HepG2 (cell line): ENCODE data around the gene GK. TPM values are rescaled to one million over a fixed set of nuclear protein-coding genes. Genes with fewer than 3 reads are reported as not detected.

ENCODE experiments used
- ATAC-seq: fragments of 200-7000 bp; cut with Tn5 transposase; 3 replicates; pipeline ENCODE4 v1.9.1; 2020; ENCODE audit warnings: mild to moderate bottlenecking, moderate library complexity
- BruUV-seq: library from RNA; stranded (reverse); fragments of 400-500 nt; replicated peaks from 2 replicates; lab custom pipeline; 2021; lab: Mats Ljungman, UMichigan
- CTCF ChIA-PET: fragments of 300-600 bp; formaldehyde crosslinking; extraction: SDS; loops from one replicate; lab custom pipeline; 2021; ENCODE audit warnings: low total read pairs, inconsistent platforms, low intra/inter-chr PET ratio; lab: Yijun Ruan, JAX
- POLR2A ChIA-PET: fragments of 350-600 bp; sonication (Branson Sonifier 250); formaldehyde crosslinking; loops from one replicate; lab custom pipeline; 2020; ENCODE audit warnings: antibody characterized with exemption, inconsistent platforms; lab: Yijun Ruan, JAX
- DNase-seq: peaks from one replicate; pipeline ENCODE4 v3.0.0-alpha.2; 2015; ENCODE audit warnings: low spot score
- FAIRE-seq: peaks from 3 replicates; lab custom pipeline; 2011; peaks lifted over from hg19 to GRCh38; lab: Jason Lieb, UNC
- H2AFZ ChIP-seq: one replicate; pipeline ENCODE4 v1.6.1; 2011; ENCODE audit warnings: low read length, inconsistent platforms
- H3K27ac ChIP-seq: fragments of 300-600 bp; 3 replicates; pipeline ENCODE4 v1.8.0; 2011; ENCODE audit warnings: mixed run types, mild to moderate bottlenecking, mixed read lengths, low read length, inconsistent platforms; ENCODE audit not compliant: insufficient read depth; ENCODE audit errors: extremely low read length
- H3K27me3 ChIP-seq, 2 experiments: fragments of 200-600 bp in 1 of 2; 2 replicates in 1 of 2; 3 replicates in 1 of 2; pipeline versions ENCODE4 v1.6.0 to v1.8.0; 2011; ENCODE audit warnings: low read length in 2 of 2, mild to moderate bottlenecking in 2 of 2, moderate library complexity in 2 of 2, inconsistent platforms in 1 of 2; ENCODE audit not compliant: insufficient read depth in 2 of 2, control insufficient read depth in 1 of 2
- H3K36me3 ChIP-seq, 2 experiments: fragments of 200-600 bp in 1 of 2; replicated peaks in 1 of 2; 2 replicates in 1 of 2; 3 replicates in 1 of 2; pipeline versions ENCODE4 v1.5.1 to v1.8.0; 2011; ENCODE audit warnings: low read length in 2 of 2, inconsistent platforms in 1 of 2; ENCODE audit not compliant: insufficient read depth in 2 of 2, control insufficient read depth in 1 of 2
- H3K4me1 ChIP-seq: 2 replicates; pipeline ENCODE4 v1.5.1; 2012; ENCODE audit warnings: low read length, inconsistent platforms; ENCODE audit not compliant: insufficient read depth
- H3K4me2 ChIP-seq: 2 replicates; pipeline ENCODE4 v1.6.0; 2011; ENCODE audit warnings: low read depth, low read length, inconsistent platforms
- H3K4me3 ChIP-seq, 3 experiments: fragments of 200-600 bp in 1 of 3; sonication (generic), shearing (Covaris generic) in 1 of 3; replicated peaks in 1 of 3; 2 replicates each; pipeline ENCODE4 v1.5.1; 2011 to 2016; ENCODE audit warnings: low read length in 3 of 3, inconsistent platforms in 2 of 3, low read depth in 2 of 3, mild to moderate bottlenecking in 2 of 3, control low read depth in 1 of 3, mixed read lengths in 1 of 3; ENCODE audit not compliant: insufficient read depth in 1 of 3
- H3K79me2 ChIP-seq: one replicate; pipeline ENCODE4 v1.6.1; 2011; ENCODE audit warnings: low read length, inconsistent platforms; ENCODE audit not compliant: insufficient read depth
- H3K9ac ChIP-seq: 2 replicates; pipeline ENCODE4 v1.6.0; 2011; ENCODE audit warnings: mild to moderate bottlenecking, low read depth, low read length, inconsistent platforms; ENCODE audit not compliant: insufficient read depth
- H3K9me3 ChIP-seq: 2 replicates; pipeline ENCODE4 v1.5.1; 2012; ENCODE audit warnings: mild to moderate bottlenecking, low read length
- H4K20me1 ChIP-seq: 2 replicates; pipeline ENCODE4 v1.6.0; 2011; ENCODE audit warnings: inconsistent platforms, mild to moderate bottlenecking, low read length, moderate library complexity; ENCODE audit not compliant: insufficient read depth
- ATF7 ChIP-seq, 2 experiments: fragments of 450-650 bp in 1 of 2; sonication (generic) in 1 of 2; formaldehyde crosslinking in 1 of 2; IDR thresholded peaks; 2 replicates each; pipeline versions ENCODE4 v1.4.0 to v1.6.1; 2016 to 2020; ENCODE audit warnings: antibody characterized with exemption in 1 of 2, mild to moderate bottlenecking in 1 of 2, missing genetic modification reagents in 1 of 2
- FOXO1 ChIP-seq: sonication (generic); formaldehyde crosslinking; IDR thresholded peaks from 2 replicates; pipeline ENCODE4 v1.4.0; 2020; ENCODE audit warnings: missing genetic modification reagents
- GATA4 ChIP-seq: sonication (generic); IDR thresholded peaks from 2 replicates; pipeline ENCODE4 v1.6.1; 2016; ENCODE audit warnings: antibody characterized with exemption, low read depth, borderline replicate concordance
- HMG20A ChIP-seq: IDR thresholded peaks from 2 replicates; pipeline ENCODE4 v1.6.1; 2016; ENCODE audit warnings: borderline replicate concordance
- KAT8 ChIP-seq: IDR thresholded peaks from 2 replicates; pipeline ENCODE4 v1.6.1; 2016; ENCODE audit warnings: missing genetic modification reagents, missing compliant biosample characterization
- LCORL ChIP-seq, 2 experiments: fragments of 450-650 bp in 1 of 2; sonication (generic) in 1 of 2; formaldehyde crosslinking in 1 of 2; IDR thresholded peaks; 2 replicates each; pipeline versions ENCODE4 v1.5.0 to v1.6.1; 2017 to 2020; ENCODE audit warnings: antibody characterized with exemption in 1 of 2, missing genetic modification reagents in 1 of 2
- MED8 ChIP-seq: sonication (generic); formaldehyde crosslinking; IDR thresholded peaks from 2 replicates; pipeline ENCODE4 v1.8.1; 2023; ENCODE audit warnings: mild to moderate bottlenecking, missing genetic modification reagents; ENCODE audit not compliant: insufficient replicate concordance
- NR3C1 ChIP-seq: sonication (generic); formaldehyde crosslinking; IDR thresholded peaks from 2 replicates; pipeline ENCODE4 v1.4.0; 2020; ENCODE audit warnings: missing genetic modification reagents
- ZMAT3 ChIP-seq: sonication (generic); formaldehyde crosslinking; conservative IDR thresholded peaks from 2 replicates; pipeline ENCODE4 v1.7.0; 2021; ENCODE audit warnings: missing genetic modification reagents
- ZNF501 ChIP-seq: sonication (generic); formaldehyde crosslinking; IDR thresholded peaks from 2 replicates; pipeline ENCODE4 v1.5.1; 2020; ENCODE audit warnings: mild to moderate bottlenecking, moderate library complexity, missing genetic modification reagents
- ZNF558 ChIP-seq: sonication (generic); formaldehyde crosslinking; IDR thresholded peaks from 2 replicates; pipeline ENCODE4 v1.9.0; 2022; ENCODE audit warnings: mild to moderate bottlenecking, missing genetic modification reagents, borderline replicate concordance
- ZNF766 ChIP-seq: sonication (generic); formaldehyde crosslinking; IDR thresholded peaks from 2 replicates; pipeline ENCODE4 v1.5.0; 2020; ENCODE audit warnings: missing genetic modification reagents, borderline replicate concordance
- ZNF772 ChIP-seq: sonication (generic); formaldehyde crosslinking; IDR thresholded peaks from 2 replicates; pipeline ENCODE4 v1.5.0; 2020; ENCODE audit warnings: mild to moderate bottlenecking, missing genetic modification reagents
- ZNF891 ChIP-seq: sonication (generic); formaldehyde crosslinking; IDR thresholded peaks from 2 replicates; pipeline ENCODE4 v1.5.0; 2020; ENCODE audit warnings: mild to moderate bottlenecking, missing genetic modification reagents
- WGBS: methylation state at CpG from one replicate; pipeline ENCODE4 v1.1.6; 2017; ENCODE audit warnings: low lambda C conversion rate; 5-methylcytosine and 5-hydroxymethylcytosine counted together
- in situ Hi-C: cut with HindIII; loops from 2 replicates; pipeline ENCODE4 v1.10.0; 2017; ENCODE audit warnings: low pct_unique_long_range_greater_than_20kb; ENCODE audit not compliant: extremely low pct_ligation_motif_present
- intact Hi-C: fragments of 100-400 bp; cut with micrococcal nuclease; formaldehyde crosslinking; loops from one replicate; pipeline ENCODE4 v1.10.0; 2022; ENCODE audit not compliant: unreplicated experiment
- polyA plus RNA-seq, 8 experiments: library from polyadenylated mRNA; depleted of rRNA in 3 of 8; stranded (reverse) in 7 of 8; unstranded in 1 of 8; fragments of >200 nt; fragmentation: Illumina TruSeq in 4 of 8; extraction: Trizol in 4 of 8; gene quantifications; 2 replicates each; pipeline versions ENCODE4 v1.2.1 to v1.2.3, GENCODE V29; 2011 to 2016; ENCODE audit warnings: low read depth in 4 of 8, missing spikeins in 1 of 8, mixed read lengths in 1 of 8; ENCODE audit not compliant: insufficient read depth in 1 of 8
- total RNA-seq, 5 experiments: library from RNA; depleted of rRNA; stranded (reverse); fragments of >200 nt; fragmentation: Illumina TruSeq; extraction: Trizol; gene quantifications; 2 replicates each; pipeline ENCODE4 v1.2.3, GENCODE V29; 2016; ENCODE audit warnings: low read depth in 1 of 5
- TF ChIP-seq, protein P1 (sequence below): IDR thresholded peaks from 2 replicates; pipeline ENCODE4 v1.6.1; 2016; ENCODE audit warnings: missing genetic modification reagents, missing compliant biosample characterization
- TF ChIP-seq, protein P2 (sequence below): sonication (generic); formaldehyde crosslinking; IDR thresholded peaks from 2 replicates; pipeline ENCODE4 v1.4.0; 2020; ENCODE audit warnings: mild to moderate bottlenecking, low read depth, missing genetic modification reagents

Gene GK
- total and polyA plus RNA-seq, 2 of the 13 experiments (the other 11 are each of a cell fraction or from before 2014, with no cell fraction given) = 64.2 to 265 TPM

DNA sequence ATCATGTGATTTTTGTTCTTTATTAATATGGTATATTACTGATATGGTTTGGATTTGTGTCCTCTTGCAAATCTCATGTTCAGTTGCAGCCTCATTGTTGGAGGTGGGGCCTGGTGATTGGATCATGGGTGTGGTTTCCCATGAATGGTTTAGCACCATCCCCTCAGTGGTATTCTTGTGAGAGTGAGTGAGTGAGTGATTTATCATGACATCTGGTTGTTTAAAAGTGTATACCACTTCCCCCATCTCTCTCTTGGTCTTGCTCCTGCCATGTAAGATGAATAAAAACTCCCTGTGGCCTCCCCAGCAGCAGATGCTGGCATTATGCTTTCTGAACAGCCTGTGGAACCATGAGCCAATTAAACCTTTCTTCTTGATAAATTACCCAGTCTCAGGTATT lies 124.4 kb downstream of the GK start (continued):
- TF ChIP-seq FOXO1 (CRISPR knock-in tag) (no peak), MED8 (CRISPR knock-in tag) (no peak), ZNF772 (CRISPR knock-in tag) (no peak), NR3C1 (CRISPR knock-in tag) (no peak), ZMAT3 (CRISPR knock-in tag) (no peak), KAT8 (CRISPR knock-in tag) (no peak), ATF7 (IDR thresholded peaks at IDR 0.05) (no peak), ATF7 (CRISPR knock-in tag; IDR thresholded peaks at IDR 0.05) (no peak)
- TF ChIP-seq, protein P1, sequence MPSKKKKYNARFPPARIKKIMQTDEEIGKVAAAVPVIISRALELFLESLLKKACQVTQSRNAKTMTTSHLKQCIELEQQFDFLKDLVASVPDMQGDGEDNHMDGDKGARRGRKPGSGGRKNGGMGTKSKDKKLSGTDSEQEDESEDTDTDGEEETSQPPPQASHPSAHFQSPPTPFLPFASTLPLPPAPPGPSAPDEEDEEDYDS (CRISPR knock-in tag) = no peak
- TF ChIP-seq, protein P2, sequence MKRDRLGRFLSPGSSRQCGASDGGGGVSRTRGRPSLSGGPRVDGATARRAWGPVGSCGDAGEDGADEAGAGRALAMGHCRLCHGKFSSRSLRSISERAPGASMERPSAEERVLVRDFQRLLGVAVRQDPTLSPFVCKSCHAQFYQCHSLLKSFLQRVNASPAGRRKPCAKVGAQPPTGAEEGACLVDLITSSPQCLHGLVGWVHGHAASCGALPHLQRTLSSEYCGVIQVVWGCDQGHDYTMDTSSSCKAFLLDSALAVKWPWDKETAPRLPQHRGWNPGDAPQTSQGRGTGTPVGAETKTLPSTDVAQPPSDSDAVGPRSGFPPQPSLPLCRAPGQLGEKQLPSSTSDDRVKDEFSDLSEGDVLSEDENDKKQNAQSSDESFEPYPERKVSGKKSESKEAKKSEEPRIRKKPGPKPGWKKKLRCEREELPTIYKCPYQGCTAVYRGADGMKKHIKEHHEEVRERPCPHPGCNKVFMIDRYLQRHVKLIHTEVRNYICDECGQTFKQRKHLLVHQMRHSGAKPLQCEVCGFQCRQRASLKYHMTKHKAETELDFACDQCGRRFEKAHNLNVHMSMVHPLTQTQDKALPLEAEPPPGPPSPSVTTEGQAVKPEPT = no peak

DNA sequence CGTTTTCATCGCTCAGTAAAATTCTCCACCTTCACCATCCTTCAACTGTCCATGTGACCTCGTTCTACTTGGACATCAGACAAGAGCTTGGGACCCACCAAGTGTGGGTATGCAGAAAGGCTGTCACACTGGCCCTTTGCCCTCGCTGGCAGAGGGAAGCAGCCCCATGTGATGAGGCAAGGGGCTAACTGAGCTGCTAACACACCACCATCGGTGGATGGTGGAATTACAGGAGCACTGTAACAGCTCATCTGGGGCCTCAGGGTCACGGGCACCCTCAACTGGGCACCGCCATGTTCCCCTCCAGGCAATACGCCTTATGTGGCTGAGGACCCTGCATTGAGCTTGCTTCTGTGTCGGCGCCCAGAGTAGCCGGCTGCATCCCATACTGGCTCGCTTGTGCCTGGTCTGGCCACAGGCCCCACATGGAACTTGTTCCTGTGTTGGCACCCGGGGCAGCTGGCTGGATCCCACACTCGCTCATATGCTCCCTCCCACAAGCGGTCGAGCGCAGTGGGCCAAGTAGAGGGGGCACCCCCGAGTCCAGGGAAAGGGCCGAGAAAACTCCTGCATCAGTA lies 126.3 kb downstream of the GK start:
- intact Hi-C loops = no loop called here

More for the DNA sequence above, 126.3 kb downstream of the GK start:
- in situ Hi-C loops = no loop called here
- WGBS = 51% methylated on average over 11 of the region's 19 CpGs
- no peaks in the 10 kb centered on the region for H3K9me3 ChIP-seq
- no peak overlapping the region for H3K27ac ChIP-seq
- H3K4me2 ChIP-seq = no peak overlapping the region
- H3K36me3 ChIP-seq = no peaks in the 10 kb centered on the region
- H2AFZ ChIP-seq = no peak overlapping the region
- no peaks in the 10 kb centered on the region for H3K27me3 ChIP-seq
- FAIRE-seq = no peak
- no peak for DNase-seq
- TF ChIP-seq LCORL (IDR thresholded peaks at IDR 0.05) (no peak), LCORL (CRISPR knock-in tag; IDR thresholded peaks at IDR 0.05) (no peak), ZNF558 (CRISPR knock-in tag) (no peak), GATA4 (no peak), HMG20A (CRISPR knock-in tag) (no peak), ZNF891 (no peak), ZNF766 (CRISPR knock-in tag) (no peak), ZNF501 (CRISPR knock-in tag) (no peak)
- no peak overlapping the region for H3K4me3 ChIP-seq
- no peak for ATAC-seq
- CTCF ChIA-PET = no interaction called here
- POLR2A ChIA-PET = no interaction called here
- no peaks in the 10 kb centered on the region for H3K79me2 ChIP-seq
- no peaks in the 10 kb centered on the region for H4K20me1 ChIP-seq
- BruUV-seq = no TSS peak
- no peaks in the 10 kb centered on the region for H3K4me1 ChIP-seq
- H3K9ac ChIP-seq = no peak overlapping the region
